ENCODE results near the gene CFAP74. TPM values are rescaled to one million over a fixed set of nuclear protein-coding genes. Genes with fewer than 3 reads are reported as not detected.

CFAP74 gene
- total RNA-seq, 1 experiment from 2014 or later: 0.28 TPM

DNA sequence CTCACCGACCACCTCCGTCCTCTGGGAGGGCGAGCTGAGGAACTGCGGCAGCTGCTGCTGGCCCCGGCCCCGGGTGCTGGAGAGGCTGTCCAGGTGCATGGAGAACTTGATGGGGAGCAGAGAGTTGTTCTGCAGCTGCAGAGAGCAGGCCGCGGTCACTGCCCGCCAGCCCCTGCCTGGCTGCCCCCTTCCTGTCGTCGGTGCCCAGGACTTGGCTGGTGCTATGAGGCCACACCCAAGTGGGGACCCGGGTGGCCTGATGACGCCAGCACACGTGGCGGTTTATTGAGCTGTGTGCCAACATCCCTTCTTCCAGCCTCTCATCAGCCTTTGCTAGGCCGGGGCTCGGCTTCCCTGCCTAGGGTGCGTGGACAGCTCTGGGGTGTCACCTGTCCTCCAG is 79.2 kb downstream of the CFAP74 start:
- Mint-ChIP-seq H3K27me3 (ENCODE audit: low read depth) (peaks cover 4% of the 10 kb centered on the region), H3K4me1 (peaks cover 0 to 4% of the 10 kb centered on the region in 2 experiments; a peak in 2 of 4 replicates), H3K27ac (no peak overlapping the region), H3K4me3 (no peak overlapping the region), H3K36me3 (ENCODE audit: insufficient read depth in 1 of 3, low read depth in 3 of 3) (no peaks in the 10 kb centered on the region), H3K9me3 (peaks cover 5% of the 10 kb centered on the region in 2 experiments; a peak in 2 of 5 replicates)
- no CpG with 5 or more reads among the region's 18 CpGs for WGBS (ENCODE audit: extremely low coverage, insufficient read length, low lambda C conversion rate)
- Histone ChIP-seq H3K14ac (ENCODE audit: insufficient read depth, low read length) (no peak overlapping the region), H2BK20ac (ENCODE audit: low read depth, low read length, poor library complexity, severe bottlenecking) (no peak overlapping the region), H2BK15ac (ENCODE audit: low read depth, low read length) (no peak overlapping the region), H4K8ac (replicated peaks; ENCODE audit: insufficient read length, low read depth, low read length) (no peak overlapping the region), H2BK120ac (ENCODE audit: low read depth, low read length, poor library complexity, severe bottlenecking) (no peak overlapping the region), H3K23ac (ENCODE audit: insufficient read length, low read depth, low read length) (no peak overlapping the region), H3K56ac (ENCODE audit: insufficient read length, low read depth, low read length) (no peak overlapping the region), H2AFZ (ENCODE audit: low read length) (no peak overlapping the region), H3K9ac (ENCODE audit: extremely low read depth, insufficient read length, low read length) (no peak overlapping the region), H3K79me2 (ENCODE audit: insufficient read depth, low read length) (no peaks in the 10 kb centered on the region), H3K23me2 (ENCODE audit: insufficient read length, low read depth, low read length, poor library complexity, severe bottlenecking) (no peaks in the 10 kb centered on the region), H4K20me1 (ENCODE audit: control insufficient read depth, insufficient read depth, insufficient read length) (no peaks in the 10 kb centered on the region), H2AK5ac (ENCODE audit: insufficient read length, low read length) (no peak overlapping the region), H2BK5ac (ENCODE audit: insufficient read length, low read length) (no peak overlapping the region), H2BK12ac (ENCODE audit: insufficient read length, low read depth, low read length) (no peak overlapping the region), H3K79me1 (ENCODE audit: insufficient read depth, low read depth, low read length, poor library complexity, severe bottlenecking) (no peaks in the 10 kb centered on the region), H3K4ac (ENCODE audit: low read depth, low read length) (no peak overlapping the region), H3K27me3 (ENCODE audit: insufficient read depth, low read length) (no peaks in the 10 kb centered on the region), H3T11ph (ENCODE audit: low read length) (no peak overlapping the region), H3K9me3 (ENCODE audit: control insufficient read depth, low read depth, low read length) (no peaks in the 10 kb centered on the region), H3K4me2 (ENCODE audit: insufficient read depth, insufficient read length, low read length) (no peak overlapping the region), H3K27ac (ENCODE audit: insufficient read length, low read depth, low read length) (no peak overlapping the region), H3K4me1 (ENCODE audit: insufficient read depth, low read length) (no peaks in the 10 kb centered on the region), H3K18ac (ENCODE audit: insufficient read length, low read depth, low read length) (no peak overlapping the region), H4K5ac (ENCODE audit: insufficient read length, low read depth, low read length) (no peak overlapping the region), H4K91ac (ENCODE audit: insufficient read length, low read depth, low read length) (no peak overlapping the region)
- peak; percentile 25 for DNase-seq
- TF ChIP-seq, protein P1, sequence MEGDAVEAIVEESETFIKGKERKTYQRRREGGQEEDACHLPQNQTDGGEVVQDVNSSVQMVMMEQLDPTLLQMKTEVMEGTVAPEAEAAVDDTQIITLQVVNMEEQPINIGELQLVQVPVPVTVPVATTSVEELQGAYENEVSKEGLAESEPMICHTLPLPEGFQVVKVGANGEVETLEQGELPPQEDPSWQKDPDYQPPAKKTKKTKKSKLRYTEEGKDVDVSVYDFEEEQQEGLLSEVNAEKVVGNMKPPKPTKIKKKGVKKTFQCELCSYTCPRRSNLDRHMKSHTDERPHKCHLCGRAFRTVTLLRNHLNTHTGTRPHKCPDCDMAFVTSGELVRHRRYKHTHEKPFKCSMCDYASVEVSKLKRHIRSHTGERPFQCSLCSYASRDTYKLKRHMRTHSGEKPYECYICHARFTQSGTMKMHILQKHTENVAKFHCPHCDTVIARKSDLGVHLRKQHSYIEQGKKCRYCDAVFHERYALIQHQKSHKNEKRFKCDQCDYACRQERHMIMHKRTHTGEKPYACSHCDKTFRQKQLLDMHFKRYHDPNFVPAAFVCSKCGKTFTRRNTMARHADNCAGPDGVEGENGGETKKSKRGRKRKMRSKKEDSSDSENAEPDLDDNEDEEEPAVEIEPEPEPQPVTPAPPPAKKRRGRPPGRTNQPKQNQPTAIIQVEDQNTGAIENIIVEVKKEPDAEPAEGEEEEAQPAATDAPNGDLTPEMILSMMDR (conservative IDR thresholded peaks at IDR 0.05): no peak
